Hippocampal formation (tissue), 2 donors: ENCODE results near the gene TSR3.
A peak's percentile ranks its signal among the peaks of the same experiment; 100 is the strongest.
"Not testable (repeated sequence)": the region's sequence is repeated elsewhere in the genome, so short reads cannot be mapped to it uniquely, and the experiment has no call there.

Experiments used
- DNase-seq, 2 donors: peaks; one replicate each; lab custom pipeline; 2025; lab: John Stamatoyannopoulos, UW

The TSR3 gene

GRCh38 chr16:1337486-1337885 lies 14.2 kb downstream of the TSR3 start:
- DNase-seq, result no peak

GRCh38 chr16:1336619-1337018 lies 15.1 kb downstream of the TSR3 start:
- no peak for DNase-seq

- DNase-seq, result no peak
Observed at GRCh38 chr16:1335996-1336395, 15.7 kb downstream of the TSR3 start.

GRCh38 chr16:1335211-1335971 lies 16.3 kb downstream of the TSR3 start:
- DNase-seq, result peak; percentile 6 to 33

GRCh38 chr16:1334739-1335138 lies 16.9 kb downstream of the TSR3 start:
- no peak for DNase-seq

- DNase-seq, result no peak
Observed at GRCh38 chr16:1333854-1334700, 17.6 kb downstream of the TSR3 start.

GRCh38 chr16:1333149-1333812 lies 18.4 kb downstream of the TSR3 start, which contains the start of gene BAIAP3:
Gene BAIAP3, plus strand, starts transcription at chr16:1333645. Its CDS starts 4,905 bp downstream, at chr16:1338550.
- no peak for DNase-seq

GRCh38 chr16:1332618-1333148 lies 19.0 kb downstream of the TSR3 start:
- no peak for DNase-seq

- DNase-seq, result no peak
Observed at GRCh38 chr16:1331712-1332617, 19.7 kb downstream of the TSR3 start.

- no peak for DNase-seq
Observed at GRCh38 chr16:1330931-1331711, 20.6 kb downstream of the TSR3 start.

GRCh38 chr16:1330260-1330914 lies 21.3 kb downstream of the TSR3 start:
- no peak for DNase-seq

GRCh38 chr16:1328961-1329360 lies 22.7 kb downstream of the TSR3 start:
- DNase-seq, result not testable (repeated sequence)

- not testable (repeated sequence) for DNase-seq
Observed at GRCh38 chr16:1328136-1328535, 23.5 kb downstream of the TSR3 start.

- DNase-seq, result no peak
Observed at GRCh38 chr16:1327619-1327947, 24.1 kb downstream of the TSR3 start.

GRCh38 chr16:1326946-1327618 lies 24.6 kb downstream of the TSR3 start:
- DNase-seq, result no peak

GRCh38 chr16:1326391-1326790 lies 25.3 kb downstream of the TSR3 start:
- no peak for DNase-seq

GRCh38 chr16:1325673-1326371 lies 25.9 kb downstream of the TSR3 start:
- DNase-seq, result no peak

GRCh38 chr16:1325261-1325660 lies 26.4 kb downstream of the TSR3 start:
- no peak for DNase-seq
